ENCODE data around the gene GRHPR.

GRHPR gene

GRCh38 chr9:37399336-37399735 is 23.2 kb upstream of the GRHPR start:
- no peak for DNase-seq

- DNase-seq, result no peak
Measured at GRCh38 chr9:37404590-37404989, 17.9 kb upstream of the GRHPR start.

GRCh38 chr9:37405350-37405749 is 17.1 kb upstream of the GRHPR start:
- no peak for DNase-seq

- DNase-seq, result no peak
Measured at GRCh38 chr9:37405764-37406380, 16.6 kb upstream of the GRHPR start.

GRCh38 chr9:37406603-37407401 is 15.7 kb upstream of the GRHPR start:
- no peak for DNase-seq

- no peak for DNase-seq
Measured at GRCh38 chr9:37407468-37407867, 15.0 kb upstream of the GRHPR start.

GRCh38 chr9:37408933-37409710 is 13.4 kb upstream of the GRHPR start:
- peak; percentile 57 to 61 for DNase-seq

- DNase-seq, result no peak
Measured at GRCh38 chr9:37410354-37410861, 12.1 kb upstream of the GRHPR start.

- no peak for DNase-seq
Measured at GRCh38 chr9:37410969-37411785, 11.3 kb upstream of the GRHPR start.

GRCh38 chr9:37412431-37413151 is 9.9 kb upstream of the GRHPR start:
- DNase-seq, result no peak

GRCh38 chr9:37413311-37413710 is 9.2 kb upstream of the GRHPR start:
- DNase-seq, result no peak

- DNase-seq, result no peak
Measured at GRCh38 chr9:37414503-37414943, 8.0 kb upstream of the GRHPR start.

GRCh38 chr9:37415011-37415719 is 7.3 kb upstream of the GRHPR start:
- peak; percentile 70 to 76 for DNase-seq

- DNase-seq, result no peak
Measured at GRCh38 chr9:37417252-37417803, 5.2 kb upstream of the GRHPR start.

- DNase-seq, result no peak
Measured at GRCh38 chr9:37417857-37418618, 4.5 kb upstream of the GRHPR start.

GRCh38 chr9:37419204-37419603 is 3.3 kb upstream of the GRHPR start:
- no peak for DNase-seq

- DNase-seq, result no peak
Measured at GRCh38 chr9:37420271-37421215, 2.0 kb upstream of the GRHPR start.

- no peak for DNase-seq
Measured at GRCh38 chr9:37421914-37422288, 595 bp upstream of the GRHPR start.

GRCh38 chr9:37423508-37423907 is 1.0 kb downstream of the GRHPR start:
- no peak for DNase-seq
